Fibroblast of lung (primary cell): Measurements from ENCODE around the gene RFFL. TPM values are rescaled to one million over a fixed set of nuclear protein-coding genes. Genes with fewer than 3 reads are reported as not detected.
A peak's percentile ranks its signal among the peaks of the same experiment; 100 is the strongest.

Experiments
- DNase-seq, 2 donors: peaks; one replicate each; pipeline versions ENCODE4 v3.0.0 to v3.0.0-alpha.2; 2010; ENCODE audit warnings: low read depth in 2 of 2
- H2AFZ ChIP-seq: 2 replicates; pipeline ENCODE4 v1.5.1; 2012; ENCODE audit warnings: low read length, control low read depth, inconsistent platforms
- H3K27ac ChIP-seq: 2 replicates; pipeline ENCODE4 v1.5.1; 2011; ENCODE audit warnings: low read length, control low read depth; ENCODE audit not compliant: insufficient read depth
- H3K27me3 ChIP-seq: 2 replicates; pipeline ENCODE4 v1.5.1; 2011; ENCODE audit warnings: mild to moderate bottlenecking, low read length; ENCODE audit not compliant: control insufficient read depth, insufficient read depth
- H3K36me3 ChIP-seq: 2 replicates; pipeline ENCODE4 v1.5.1; 2011; ENCODE audit warnings: low read length; ENCODE audit not compliant: control insufficient read depth, insufficient read depth
- H3K4me1 ChIP-seq: 2 replicates; pipeline ENCODE4 v1.5.1; 2011; ENCODE audit warnings: low read length; ENCODE audit not compliant: control insufficient read depth, insufficient read depth; ENCODE audit errors: extremely low read depth
- H3K4me2 ChIP-seq: 2 replicates; pipeline ENCODE4 v1.5.1; 2011; ENCODE audit warnings: low read length, control low read depth; ENCODE audit not compliant: insufficient read depth; ENCODE audit errors: extremely low read depth
- H3K4me3 ChIP-seq, 4 experiments: fragments of 200-600 bp in 1 of 4; sonication (generic) in 1 of 4; replicated peaks in 1 of 4; 2 replicates each; pipeline ENCODE4 v1.5.1; 2011 to 2016; ENCODE audit warnings: low read length in 4 of 4, low read depth in 3 of 4, mild to moderate bottlenecking in 3 of 4, control low read depth in 2 of 4, inconsistent platforms in 1 of 4, mixed read lengths in 1 of 4; ENCODE audit not compliant: insufficient read depth in 1 of 4; ENCODE audit errors: control extremely low read depth in 1 of 4
- H3K79me2 ChIP-seq: 2 replicates; pipeline ENCODE4 v1.5.1; 2012; ENCODE audit warnings: mild to moderate bottlenecking, low read length, inconsistent platforms; ENCODE audit not compliant: control insufficient read depth, insufficient read depth
- H3K9ac ChIP-seq: 2 replicates; pipeline ENCODE4 v1.5.1; 2011; ENCODE audit warnings: mild to moderate bottlenecking, low read length, control low read depth; ENCODE audit not compliant: insufficient read depth
- H3K9me3 ChIP-seq: 2 replicates; pipeline ENCODE4 v1.5.1; 2012; ENCODE audit warnings: low read depth, low read length; ENCODE audit not compliant: control insufficient read depth, insufficient read depth
- H4K20me1 ChIP-seq: 2 replicates; pipeline ENCODE4 v1.5.1; 2011; ENCODE audit warnings: low read length; ENCODE audit not compliant: control insufficient read depth, insufficient read depth; ENCODE audit errors: extremely low read depth
- CTCF ChIP-seq, 2 donors: IDR thresholded peaks in 1 of 2; conservative IDR thresholded peaks in 1 of 2; 1 replicate in 1 of 2; 2 replicates in 1 of 2; pipeline ENCODE4 v1.5.1; 2011 to 2012; ENCODE audit warnings: low read length in 2 of 2, control low read depth in 1 of 2, inconsistent platforms in 1 of 2, low read depth in 1 of 2, mild to moderate bottlenecking in 1 of 2
- EZH2 ChIP-seq: IDR thresholded peaks from 2 replicates; pipeline ENCODE4 v1.5.1; 2012; ENCODE audit warnings: low read length, control low read depth, mild to moderate bottlenecking; ENCODE audit errors: missing control alignments
- polyA plus RNA-seq, 2 donors: library from polyadenylated mRNA; depleted of rRNA in 1 of 2; stranded (reverse) in 1 of 2; unstranded in 1 of 2; fragments of >200 nt; gene quantifications; 2 replicates each; pipeline ENCODE4 v1.2.1, GENCODE V29; 2011 to 2012; ENCODE audit warnings: missing spikeins in 1 of 2
- total RNA-seq: library from RNA; depleted of rRNA; stranded (reverse); fragments of >200 nt; gene quantifications from 2 replicates; pipeline ENCODE4 v1.2.1, GENCODE V29; 2014

Gene RFFL
- total and polyA plus RNA-seq, 2 donors (not counting 1 experiment from before 2014, with no cell fraction given), result 10.1 to 15.9 TPM

GRCh38 chr17:34990921-34991365, 72.6 kb downstream of the RFFL start:
- no peak overlapping the region for H3K4me2 ChIP-seq
- H3K27ac ChIP-seq, result no peak overlapping the region
- H3K27me3 ChIP-seq, result no peaks in the 10 kb centered on the region
- no peaks in the 10 kb centered on the region for H4K20me1 ChIP-seq
- TF ChIP-seq CTCF (conservative IDR thresholded peaks at IDR 0.05 in 1 of 2, IDR thresholded peaks at IDR 0.05 in 1 of 2; ENCODE audit: low read depth in 1 of 2, low read length in 2 of 2) (no peak), EZH2 (no peak)
- peaks cover 10% of the 10 kb centered on the region for H3K36me3 ChIP-seq
- no peak overlapping the region for H3K9ac ChIP-seq
- H3K79me2 ChIP-seq, result no peaks in the 10 kb centered on the region
- no peak overlapping the region for H3K4me3 ChIP-seq
- H3K9me3 ChIP-seq, result no peaks in the 10 kb centered on the region
- no peaks in the 10 kb centered on the region for H3K4me1 ChIP-seq
- H2AFZ ChIP-seq, result no peak overlapping the region
- DNase-seq, result peak in 1 of 2 donors; percentile 48

GRCh38 chr17:34989473-34989872, 74.0 kb downstream of the RFFL start:
- Histone ChIP-seq H3K27me3 (no peaks in the 10 kb centered on the region), H3K4me1 (no peaks in the 10 kb centered on the region), H3K9me3 (no peaks in the 10 kb centered on the region), H3K79me2 (no peaks in the 10 kb centered on the region), H3K4me2 (no peak overlapping the region), H4K20me1 (no peaks in the 10 kb centered on the region), H2AFZ (no peak overlapping the region), H3K9ac (no peak overlapping the region), H3K36me3 (peaks cover 10% of the 10 kb centered on the region), H3K27ac (no peak overlapping the region), H3K4me3 (no peak overlapping the region)
- TF ChIP-seq CTCF (conservative IDR thresholded peaks at IDR 0.05 in 1 of 2, IDR thresholded peaks at IDR 0.05 in 1 of 2; ENCODE audit: low read depth in 1 of 2, low read length in 2 of 2) (no peak), EZH2 (no peak)
- no peak for DNase-seq

- H4K20me1 ChIP-seq, result no peaks in the 10 kb centered on the region
- no peaks in the 10 kb centered on the region for H3K4me1 ChIP-seq
- no peaks in the 10 kb centered on the region for H3K27me3 ChIP-seq
- H3K27ac ChIP-seq, result no peak overlapping the region
- no peak for DNase-seq
- H3K9ac ChIP-seq, result no peak overlapping the region
- no peaks in the 10 kb centered on the region for H3K9me3 ChIP-seq
- H3K79me2 ChIP-seq, result no peaks in the 10 kb centered on the region
- no peak overlapping the region for H2AFZ ChIP-seq
- H3K4me2 ChIP-seq, result no peak overlapping the region
- peaks cover 9% of the 10 kb centered on the region for H3K36me3 ChIP-seq
- H3K4me3 ChIP-seq, result no peak overlapping the region
- no peak for TF ChIP-seq CTCF (conservative IDR thresholded peaks at IDR 0.05 in 1 of 2, IDR thresholded peaks at IDR 0.05 in 1 of 2; ENCODE audit: low read depth in 1 of 2, low read length in 2 of 2)
- no peak for TF ChIP-seq EZH2
Measured at GRCh38 chr17:34988644-34989043, 74.9 kb downstream of the RFFL start.
